HL-60 (cell line): ENCODE data around the gene SKAP2.

Source experiments
- DNase-seq, 2 experiments: peaks; one replicate each; pipeline ENCODE4 v3.0.0-alpha.2; 2010 to 2020; ENCODE audit warnings: low read depth in 1 of 2, low spot score in 1 of 2
- H3K27ac ChIP-seq: fragments of 250-450 bp; sonication (Bioruptor Pico); replicated peaks from 2 replicates; pipeline ENCODE4 v1.5.1; 2020; ENCODE audit warnings: mild to moderate bottlenecking, moderate library complexity
- H3K27me3 ChIP-seq: fragments of 250-450 bp; sonication (Bioruptor Pico); 2 replicates; pipeline ENCODE4 v1.5.1; 2021; ENCODE audit warnings: mild to moderate bottlenecking, moderate library complexity; ENCODE audit not compliant: insufficient read depth, poor library complexity, severe bottlenecking
- H3K4me3 ChIP-seq: replicated peaks from 2 replicates; pipeline ENCODE4 v1.5.1; 2011; ENCODE audit warnings: mild to moderate bottlenecking, control low read depth, low read length; ENCODE audit not compliant: insufficient read depth
- CTCF ChIP-seq: IDR thresholded peaks from one replicate; pipeline ENCODE4 v1.5.1; 2011; ENCODE audit warnings: low read length, control low read depth, inconsistent platforms; ENCODE audit not compliant: insufficient read depth
- GABPA ChIP-seq: IDR thresholded peaks from 2 replicates; pipeline ENCODE4 v1.6.1; 2012; ENCODE audit warnings: low read depth
- POLR2AphosphoS5 ChIP-seq: IDR thresholded peaks from 2 replicates; pipeline ENCODE4 v1.6.1; 2012; ENCODE audit warnings: low read depth
- REST ChIP-seq: IDR thresholded peaks from 2 replicates; pipeline ENCODE4 v1.6.1; 2012; ENCODE audit warnings: low read depth; ENCODE audit not compliant: insufficient replicate concordance
- SPI1 ChIP-seq: IDR thresholded peaks from 2 replicates; pipeline ENCODE4 v1.6.1; 2012; ENCODE audit warnings: low read depth, mild to moderate bottlenecking, borderline replicate concordance

Gene SKAP2

GRCh38 chr7:26639695-26640094 lies 224.7 kb downstream of the SKAP2 start:
- no peak for DNase-seq
- Histone ChIP-seq H3K27ac (no peak overlapping the region), H3K4me3 (no peak overlapping the region), H3K27me3 (no peaks in the 10 kb centered on the region)
- TF ChIP-seq SPI1, result no peak
- no peak for TF ChIP-seq REST
- TF ChIP-seq GABPA, result no peak
- TF ChIP-seq CTCF, result no peak
- TF ChIP-seq POLR2AphosphoS5, result no peak

- Histone ChIP-seq H3K4me3 (no peak overlapping the region), H3K27me3 (no peaks in the 10 kb centered on the region), H3K27ac (no peak overlapping the region)
- DNase-seq, result no peak
- TF ChIP-seq CTCF, result no peak
- TF ChIP-seq REST, result no peak
- TF ChIP-seq SPI1, result no peak
- TF ChIP-seq GABPA, result no peak
- TF ChIP-seq POLR2AphosphoS5, result no peak
These were observed 225.3 kb downstream of the SKAP2 start for GRCh38 chr7:26639111-26639510.

GRCh38 chr7:26638140-26638539 lies 226.2 kb downstream of the SKAP2 start:
- TF ChIP-seq POLR2AphosphoS5, result no peak
- no peak for TF ChIP-seq SPI1
- TF ChIP-seq REST, result no peak
- no peak for TF ChIP-seq CTCF
- TF ChIP-seq GABPA, result no peak
- no peaks in the 10 kb centered on the region for H3K27me3 ChIP-seq

More at GRCh38 chr7:26638140-26638539, 226.2 kb downstream of the SKAP2 start:
- no peak for DNase-seq
- Histone ChIP-seq H3K27ac (no peak overlapping the region), H3K4me3 (no peak overlapping the region)
